ENCODE results near the gene SPOCK1.

DNA sequence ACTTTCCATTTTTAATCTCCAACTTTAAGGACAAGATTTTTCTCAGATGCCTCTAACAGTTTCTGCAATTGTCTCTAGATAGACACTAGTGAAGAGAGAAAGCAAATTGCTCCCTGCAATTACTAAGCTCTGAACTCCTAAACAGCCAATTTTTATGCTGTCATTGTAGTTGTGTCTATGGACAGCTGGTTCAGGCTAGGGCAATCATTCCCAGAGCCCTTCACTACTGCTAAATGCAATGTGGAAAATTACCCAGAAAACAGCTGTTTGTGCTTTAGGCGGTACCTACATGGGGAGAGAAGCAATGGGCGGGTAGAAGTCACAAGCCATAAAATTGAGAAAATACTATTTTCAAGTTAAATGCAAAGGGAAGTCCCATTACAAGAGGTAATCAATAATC, 211.6 kb downstream of the SPOCK1 start:
- TF ChIP-seq, protein P1, sequence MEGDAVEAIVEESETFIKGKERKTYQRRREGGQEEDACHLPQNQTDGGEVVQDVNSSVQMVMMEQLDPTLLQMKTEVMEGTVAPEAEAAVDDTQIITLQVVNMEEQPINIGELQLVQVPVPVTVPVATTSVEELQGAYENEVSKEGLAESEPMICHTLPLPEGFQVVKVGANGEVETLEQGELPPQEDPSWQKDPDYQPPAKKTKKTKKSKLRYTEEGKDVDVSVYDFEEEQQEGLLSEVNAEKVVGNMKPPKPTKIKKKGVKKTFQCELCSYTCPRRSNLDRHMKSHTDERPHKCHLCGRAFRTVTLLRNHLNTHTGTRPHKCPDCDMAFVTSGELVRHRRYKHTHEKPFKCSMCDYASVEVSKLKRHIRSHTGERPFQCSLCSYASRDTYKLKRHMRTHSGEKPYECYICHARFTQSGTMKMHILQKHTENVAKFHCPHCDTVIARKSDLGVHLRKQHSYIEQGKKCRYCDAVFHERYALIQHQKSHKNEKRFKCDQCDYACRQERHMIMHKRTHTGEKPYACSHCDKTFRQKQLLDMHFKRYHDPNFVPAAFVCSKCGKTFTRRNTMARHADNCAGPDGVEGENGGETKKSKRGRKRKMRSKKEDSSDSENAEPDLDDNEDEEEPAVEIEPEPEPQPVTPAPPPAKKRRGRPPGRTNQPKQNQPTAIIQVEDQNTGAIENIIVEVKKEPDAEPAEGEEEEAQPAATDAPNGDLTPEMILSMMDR (IDR thresholded peaks at IDR 0.05; ENCODE audit: low read depth, low read length, missing input control), result no peak
- TF ChIP-seq GABPA (IDR thresholded peaks at IDR 0.05 in 1 of 2, conservative IDR thresholded peaks at IDR 0.05 in 1 of 2) (no peak), RAD21 (IDR thresholded peaks at IDR 0.05) (no peak), TAF1 (conservative IDR thresholded peaks at IDR 0.05) (no peak), YY1 (IDR thresholded peaks at IDR 0.05) (no peak), EGR1 (IDR thresholded peaks at IDR 0.05; ENCODE audit: low read depth in 2 of 2) (no peak)
- TF ChIP-seq, protein P2, sequence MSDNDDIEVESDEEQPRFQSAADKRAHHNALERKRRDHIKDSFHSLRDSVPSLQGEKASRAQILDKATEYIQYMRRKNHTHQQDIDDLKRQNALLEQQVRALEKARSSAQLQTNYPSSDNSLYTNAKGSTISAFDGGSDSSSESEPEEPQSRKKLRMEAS (IDR thresholded peaks at IDR 0.05), result no peak
